ENCODE data around the gene FAM227B. TPM values are rescaled to one million over a fixed set of nuclear protein-coding genes. Genes with fewer than 3 reads are reported as not detected.
"Not testable (repeated sequence)": the region's sequence is repeated elsewhere in the genome, so short reads cannot be mapped to it uniquely, and the experiment has no call there.

FAM227B gene
- total RNA-seq, 1 experiment from 2014 or later = 7.1 TPM

DNA sequence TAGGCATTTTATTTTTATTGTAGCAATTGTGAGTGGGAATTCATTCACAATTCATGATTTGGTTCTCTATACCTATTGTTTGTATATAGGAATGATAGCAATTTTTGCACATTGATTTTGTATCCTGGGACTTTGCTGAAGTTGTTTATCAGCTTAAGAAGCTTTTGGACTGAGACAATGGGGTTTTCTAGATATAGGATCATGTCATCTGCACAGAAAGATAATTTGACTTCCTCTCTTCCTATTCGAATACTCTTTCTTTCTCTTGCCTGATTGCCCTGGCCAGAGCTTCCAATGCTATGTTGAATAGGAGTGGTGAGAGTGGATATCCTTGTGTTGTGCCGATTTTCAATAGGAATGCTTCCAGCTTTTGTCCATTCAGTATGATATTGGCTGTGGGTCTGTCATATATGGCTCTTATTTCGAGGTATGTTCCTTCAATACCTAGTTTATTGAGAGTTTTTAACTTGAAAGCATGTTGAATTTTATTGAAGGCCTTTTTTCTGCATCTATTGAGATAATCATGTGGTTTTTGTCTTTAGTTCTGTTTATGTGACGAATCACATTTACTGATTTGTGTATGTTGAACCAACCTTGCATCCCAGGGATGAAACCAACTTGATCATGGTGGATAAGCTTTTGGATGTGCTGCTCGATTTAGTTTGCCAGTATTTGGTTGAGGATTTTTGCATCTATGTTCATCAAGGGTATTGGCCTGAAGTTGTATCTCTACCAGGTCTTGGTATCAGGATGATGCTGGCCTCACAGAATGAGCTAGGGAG is 217.9 kb downstream of the FAM227B start:
- not testable (repeated sequence) for H3K27ac ChIP-seq; H3K9me3 ChIP-seq (replicated peaks); DNase-seq (ENCODE audit: low read depth in 1 of 2, low spot score in 2 of 2); H3K27me3 ChIP-seq (replicated peaks); H3K4me3 ChIP-seq; H3K36me3 ChIP-seq; H3K4me1 ChIP-seq (replicated peaks)

DNA sequence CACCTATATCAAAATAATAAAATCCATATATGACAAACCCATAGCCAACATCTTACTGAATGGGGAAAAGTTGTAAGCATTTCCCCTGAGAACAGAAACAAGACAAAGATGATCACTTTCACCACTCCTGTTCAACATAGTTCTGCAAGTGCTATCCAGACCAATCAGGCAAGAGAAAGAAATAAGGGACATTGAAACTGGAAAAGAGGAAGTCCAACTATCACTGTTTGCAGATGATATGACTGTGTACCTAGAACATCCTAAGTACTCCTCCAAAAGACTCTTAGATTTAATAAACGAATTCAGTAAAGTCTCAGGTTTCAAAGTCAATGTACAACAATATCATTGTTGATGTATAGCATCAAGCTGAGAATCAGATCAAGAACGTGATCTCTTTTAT is 233.1 kb downstream of the FAM227B start:
- no peaks in the 10 kb centered on the region for H3K27me3 ChIP-seq (replicated peaks)
- DNase-seq (ENCODE audit: low read depth in 1 of 2, low spot score in 2 of 2) = no peak
- H3K4me1 ChIP-seq (replicated peaks) = peaks cover 21% of the 10 kb centered on the region
- no peaks in the 10 kb centered on the region for H3K9me3 ChIP-seq (replicated peaks)
- no peak overlapping the region for H3K4me3 ChIP-seq
- no peak overlapping the region for H3K27ac ChIP-seq
- no peaks in the 10 kb centered on the region for H3K36me3 ChIP-seq

DNA sequence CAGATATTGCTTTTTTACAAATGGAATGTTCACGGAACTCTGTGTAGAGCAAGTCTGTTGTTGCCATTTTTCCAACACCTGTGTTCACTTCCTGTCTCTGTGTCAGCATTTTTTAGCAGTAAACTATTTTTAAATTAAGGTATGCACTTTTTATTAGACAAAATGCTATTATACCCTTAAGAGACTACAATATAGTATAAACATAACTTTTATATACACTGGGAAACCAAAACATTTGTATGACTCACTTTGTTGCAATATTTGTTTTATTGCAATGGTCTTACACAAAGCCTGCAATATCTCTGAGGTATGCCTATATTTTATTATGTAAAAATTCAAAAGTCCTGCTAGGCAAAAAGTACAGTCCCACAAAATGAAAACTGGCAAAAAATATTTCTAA is 237.4 kb downstream of the FAM227B start:
- Histone ChIP-seq H3K9me3 (replicated peaks) (no peaks in the 10 kb centered on the region), H3K36me3 (no peaks in the 10 kb centered on the region), H3K4me3 (no peak overlapping the region), H3K27ac (0 out of 2 replicates have a peak overlapping the region, but pooled peaks have one; percentile 8), H3K27me3 (replicated peaks) (no peaks in the 10 kb centered on the region), H3K4me1 (replicated peaks) (peaks cover 15% of the 10 kb centered on the region)
- peak in 1 of 2 experiments; percentile 47 for DNase-seq (ENCODE audit: low read depth in 1 of 2, low spot score in 2 of 2)

DNA sequence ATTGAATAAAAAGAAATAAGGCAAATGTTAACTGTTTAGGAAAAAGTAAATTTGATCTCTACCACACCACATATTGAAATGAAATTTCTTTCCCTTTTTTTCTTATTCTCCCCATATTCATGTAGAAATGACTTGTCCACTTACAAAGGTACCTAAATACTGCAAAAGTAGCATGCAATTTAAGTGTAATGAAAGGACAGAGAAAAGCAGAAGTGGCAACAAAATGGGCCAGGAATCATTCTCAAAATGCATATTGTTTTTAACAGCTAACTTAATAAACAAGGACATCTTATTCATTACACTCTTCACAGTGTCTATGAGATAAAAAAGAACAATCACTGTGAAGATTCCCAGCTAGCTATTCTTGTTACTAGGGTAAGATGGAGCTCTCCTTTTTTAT is 238.2 kb downstream of the FAM227B start:
- H3K4me1 ChIP-seq (replicated peaks) = peaks cover 11% of the 10 kb centered on the region
- DNase-seq (ENCODE audit: low read depth in 1 of 2, low spot score in 2 of 2) = no peak
- H3K4me3 ChIP-seq = no peak overlapping the region
- no peak overlapping the region for H3K27ac ChIP-seq
- H3K27me3 ChIP-seq (replicated peaks) = no peaks in the 10 kb centered on the region
- H3K9me3 ChIP-seq (replicated peaks) = no peaks in the 10 kb centered on the region
- H3K36me3 ChIP-seq = no peaks in the 10 kb centered on the region

DNA sequence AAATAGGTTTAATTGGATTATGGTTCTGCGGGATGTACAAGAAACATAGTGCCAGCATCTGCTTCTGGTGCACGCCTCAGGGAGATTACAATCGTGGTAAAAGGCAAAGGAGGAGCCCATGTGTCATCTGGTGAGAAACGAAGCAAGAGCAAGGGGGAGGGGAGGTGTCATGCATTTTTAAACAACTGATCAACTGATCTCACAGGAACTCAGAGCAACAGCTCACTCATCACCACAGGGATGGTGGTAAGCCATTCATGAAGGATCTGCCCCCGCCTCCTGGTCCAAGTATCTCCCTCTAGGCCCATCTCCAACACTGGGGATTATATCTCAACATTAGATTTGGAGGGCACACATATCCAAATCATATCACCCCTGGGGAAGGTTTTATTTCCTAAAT is 239.7 kb downstream of the FAM227B start:
- H3K4me3 ChIP-seq = no peak overlapping the region
- no peaks in the 10 kb centered on the region for H3K27me3 ChIP-seq (replicated peaks)
- no peaks in the 10 kb centered on the region for H3K9me3 ChIP-seq (replicated peaks)
- H3K36me3 ChIP-seq = no peaks in the 10 kb centered on the region
- H3K27ac ChIP-seq = no peak overlapping the region
- DNase-seq (ENCODE audit: low read depth in 1 of 2, low spot score in 2 of 2) = no peak
- peaks cover 11% of the 10 kb centered on the region for H3K4me1 ChIP-seq (replicated peaks)

DNA sequence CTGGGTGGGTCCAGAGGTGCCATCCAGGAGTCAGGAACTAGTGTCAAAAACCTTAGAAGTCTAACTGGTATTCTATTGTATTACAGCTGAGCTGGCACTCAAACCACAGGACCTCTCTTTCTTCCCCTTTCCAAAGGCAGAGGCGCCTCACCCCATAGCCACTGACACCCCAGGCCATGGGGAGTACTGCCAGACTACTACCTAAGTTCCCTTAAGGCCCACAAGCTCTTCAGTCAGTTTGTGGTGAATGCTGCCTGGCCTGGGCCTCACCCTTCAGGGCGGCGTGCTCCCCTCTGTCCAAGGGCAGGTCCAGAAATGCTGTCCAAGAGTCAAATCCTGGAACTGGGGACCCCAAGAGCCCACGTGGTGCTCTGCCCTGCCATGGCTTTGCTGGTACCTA is 240.6 kb downstream of the FAM227B start:
- no peak for DNase-seq (ENCODE audit: low read depth in 1 of 2, low spot score in 2 of 2)
- H3K27ac ChIP-seq = no peak overlapping the region
- H3K27me3 ChIP-seq (replicated peaks) = no peaks in the 10 kb centered on the region
- H3K4me1 ChIP-seq (replicated peaks) = peaks cover 11% of the 10 kb centered on the region
- H3K36me3 ChIP-seq = no peaks in the 10 kb centered on the region
- no peak overlapping the region for H3K4me3 ChIP-seq
- H3K9me3 ChIP-seq (replicated peaks) = no peaks in the 10 kb centered on the region

DNA sequence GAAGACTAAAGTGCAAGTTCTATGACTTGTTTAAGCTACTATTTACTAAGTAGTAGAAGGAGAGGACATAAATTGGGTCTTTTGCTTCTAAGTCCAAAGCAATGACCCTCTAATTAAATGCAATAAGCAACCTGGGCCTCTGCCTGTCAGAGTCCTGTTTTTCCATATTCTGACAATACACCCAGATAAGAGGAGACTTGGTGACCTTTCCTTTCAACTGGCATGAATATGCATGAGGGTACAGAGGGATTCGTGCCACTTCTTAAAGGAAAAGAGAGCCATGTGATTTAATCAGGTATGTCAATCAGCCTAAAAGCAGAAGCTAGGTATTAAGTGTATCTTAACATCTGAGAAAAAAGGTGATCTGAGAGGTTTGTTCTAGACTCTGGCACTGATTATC is 248.3 kb downstream of the FAM227B start:
- Histone ChIP-seq H3K9me3 (replicated peaks) (no peaks in the 10 kb centered on the region), H3K4me1 (replicated peaks) (no peaks in the 10 kb centered on the region), H3K4me3 (no peak overlapping the region), H3K27ac (no peak overlapping the region), H3K27me3 (replicated peaks) (no peaks in the 10 kb centered on the region), H3K36me3 (no peaks in the 10 kb centered on the region)
- no peak for DNase-seq (ENCODE audit: low read depth in 1 of 2, low spot score in 2 of 2)

DNA sequence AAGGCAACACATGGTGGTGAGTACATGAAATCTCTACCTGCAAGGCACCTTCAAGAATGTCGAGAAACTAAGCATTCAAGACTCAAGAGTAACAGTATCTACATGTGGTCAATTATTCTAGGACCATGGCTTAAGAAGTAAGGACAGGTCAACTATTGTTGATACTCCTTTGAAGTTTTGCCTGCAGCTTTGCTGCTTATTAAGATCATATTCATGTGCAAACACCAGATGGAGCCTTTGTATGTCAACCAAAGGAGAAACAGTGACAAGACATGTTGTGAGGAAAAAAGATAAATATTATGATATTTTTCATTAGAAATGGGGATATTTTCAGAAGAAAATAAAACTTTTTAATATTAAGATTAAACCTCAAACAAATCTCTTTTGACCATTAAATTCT is 249.8 kb downstream of the FAM227B start:
- no peaks in the 10 kb centered on the region for H3K36me3 ChIP-seq
- no peaks in the 10 kb centered on the region for H3K4me1 ChIP-seq (replicated peaks)
- no peak overlapping the region for H3K27ac ChIP-seq
- H3K9me3 ChIP-seq (replicated peaks) = no peaks in the 10 kb centered on the region
- no peaks in the 10 kb centered on the region for H3K27me3 ChIP-seq (replicated peaks)
- no peak for DNase-seq (ENCODE audit: low read depth in 1 of 2, low spot score in 2 of 2)
- H3K4me3 ChIP-seq = no peak overlapping the region

DNA sequence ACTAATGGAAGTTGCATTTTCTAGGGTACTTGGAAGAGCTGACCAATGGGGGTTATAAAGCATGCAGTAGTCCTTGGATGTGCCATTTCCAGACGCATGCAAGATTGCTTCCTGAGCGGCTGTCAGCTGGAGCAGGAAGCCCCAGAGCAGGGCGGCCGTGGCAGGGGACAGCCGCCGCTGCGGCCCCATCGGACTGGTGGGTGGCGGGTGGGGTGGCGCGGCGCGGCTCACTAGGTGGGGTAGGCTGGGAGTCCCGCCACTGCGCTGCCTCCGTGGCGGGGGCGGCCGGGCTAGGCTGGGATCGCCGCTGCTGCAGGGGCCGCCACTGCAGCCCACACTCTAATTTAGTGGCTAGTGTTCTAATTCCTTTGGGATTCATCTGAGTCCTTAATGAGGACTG is 254.1 kb downstream of the FAM227B start:
- Histone ChIP-seq H3K36me3 (no peaks in the 10 kb centered on the region), H3K9me3 (replicated peaks) (no peaks in the 10 kb centered on the region), H3K4me3 (no peak overlapping the region), H3K27ac (no peak overlapping the region), H3K4me1 (replicated peaks) (no peaks in the 10 kb centered on the region), H3K27me3 (replicated peaks) (no peaks in the 10 kb centered on the region)
- DNase-seq (ENCODE audit: low read depth in 1 of 2, low spot score in 2 of 2) = no peak

DNA sequence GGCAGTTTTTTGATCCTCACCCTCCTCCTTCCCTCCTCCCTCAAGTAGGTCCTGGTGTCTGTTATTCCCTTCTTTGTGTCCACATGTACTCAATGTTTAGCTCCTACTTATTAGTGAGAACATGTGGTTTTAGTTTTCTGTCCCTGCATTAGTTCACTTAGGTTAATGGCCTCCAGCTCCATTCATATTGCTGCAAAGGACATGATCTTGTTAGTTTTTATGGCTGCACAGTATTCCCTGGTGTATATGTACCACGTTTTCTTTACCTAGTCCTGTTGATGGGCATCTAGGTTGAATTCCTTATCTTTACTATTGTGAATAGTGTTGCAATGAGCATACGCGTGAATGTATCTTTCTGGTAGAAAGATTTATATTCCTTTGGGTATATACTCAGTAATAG is 259.2 kb downstream of the FAM227B start:
- Histone ChIP-seq H3K27me3 (replicated peaks) (no peaks in the 10 kb centered on the region), H3K36me3 (no peaks in the 10 kb centered on the region), H3K9me3 (replicated peaks) (no peaks in the 10 kb centered on the region), H3K4me1 (replicated peaks) (no peaks in the 10 kb centered on the region), H3K4me3 (no peak overlapping the region), H3K27ac (no peak overlapping the region)
- DNase-seq (ENCODE audit: low read depth in 1 of 2, low spot score in 2 of 2) = no peak

DNA sequence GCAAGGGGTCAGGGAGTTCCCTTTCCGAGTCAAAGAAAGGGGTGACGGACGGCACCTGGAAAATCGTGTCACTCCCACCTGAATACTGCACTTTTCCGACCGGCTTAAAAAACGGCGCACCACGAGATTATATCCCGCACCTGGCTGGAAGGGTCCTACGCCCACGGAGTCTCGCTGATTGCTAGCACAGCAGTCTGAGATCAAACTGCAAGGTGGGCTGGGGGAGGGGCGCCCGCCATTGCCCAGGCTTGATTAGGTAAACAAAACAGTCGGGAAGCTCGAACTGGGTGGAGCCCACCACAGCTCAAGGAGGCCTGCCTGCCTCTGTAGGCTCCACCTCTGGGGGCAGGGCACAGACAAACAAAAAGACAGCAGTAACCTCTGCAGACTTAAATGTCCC is 266.2 kb downstream of the FAM227B start:
- not testable (repeated sequence) for H3K4me3 ChIP-seq

DNA sequence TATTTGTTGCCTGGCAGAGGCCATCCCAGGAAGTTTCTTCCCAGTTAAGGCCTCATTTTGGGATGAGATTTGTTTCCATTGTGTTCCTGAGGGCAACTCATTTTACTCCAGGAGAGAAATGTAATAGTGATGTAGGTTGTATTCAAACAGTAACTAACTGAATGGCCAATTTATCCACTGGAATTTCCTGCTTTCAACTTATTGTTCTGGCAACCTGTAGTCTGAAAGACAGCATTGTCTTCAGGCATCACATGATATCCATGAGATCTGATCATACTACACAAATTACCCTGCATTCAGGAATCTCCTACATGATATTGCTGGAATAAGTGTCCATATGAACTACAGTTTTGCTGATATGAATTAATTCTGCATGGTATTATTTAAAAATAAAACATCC is 277.1 kb downstream of the FAM227B start:
- Histone ChIP-seq H3K4me3 (no peak overlapping the region), H3K27ac (no peak overlapping the region), H3K9me3 (replicated peaks) (no peaks in the 10 kb centered on the region), H3K27me3 (replicated peaks) (no peaks in the 10 kb centered on the region), H3K4me1 (replicated peaks) (no peaks in the 10 kb centered on the region; the same call in 1 of the 2 replicates), H3K36me3 (no peaks in the 10 kb centered on the region)
- DNase-seq (ENCODE audit: low read depth in 1 of 2, low spot score in 2 of 2) = no peak

More for the DNA sequence above, 266.2 kb downstream of the FAM227B start:
- not testable (repeated sequence) for DNase-seq (ENCODE audit: low read depth in 1 of 2, low spot score in 2 of 2); H3K9me3 ChIP-seq (replicated peaks); H3K27me3 ChIP-seq (replicated peaks); H3K27ac ChIP-seq; H3K4me1 ChIP-seq (replicated peaks); H3K36me3 ChIP-seq

DNA sequence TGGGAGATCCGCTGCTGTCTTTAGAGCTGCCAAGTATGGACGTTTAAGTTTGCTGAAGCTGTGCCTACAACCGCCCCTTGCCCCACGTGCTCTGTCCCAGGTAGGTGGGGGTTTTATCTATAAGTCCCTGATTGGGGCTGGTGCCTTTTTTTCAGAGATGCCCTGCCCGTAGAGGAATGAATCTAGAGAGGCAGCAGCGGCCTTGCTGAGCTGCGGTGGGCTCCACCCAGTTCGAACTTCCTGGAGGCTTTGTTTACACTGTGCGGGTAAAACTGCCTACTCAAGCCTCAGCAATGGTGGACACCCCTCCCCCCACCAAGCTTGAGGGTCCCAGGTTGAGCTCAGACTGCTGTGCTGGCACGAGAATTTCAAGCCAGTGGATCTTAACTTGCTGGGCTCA is 281.0 kb downstream of the FAM227B start:
- Histone ChIP-seq H3K27ac (no peak overlapping the region), H3K36me3 (no peaks in the 10 kb centered on the region), H3K9me3 (replicated peaks) (no peaks in the 10 kb centered on the region), H3K4me1 (replicated peaks) (no peaks in the 10 kb centered on the region; the same call in 1 of the 2 replicates), H3K27me3 (replicated peaks) (no peaks in the 10 kb centered on the region), H3K4me3 (no peak overlapping the region)
- no peak for DNase-seq (ENCODE audit: low read depth in 1 of 2, low spot score in 2 of 2)

DNA sequence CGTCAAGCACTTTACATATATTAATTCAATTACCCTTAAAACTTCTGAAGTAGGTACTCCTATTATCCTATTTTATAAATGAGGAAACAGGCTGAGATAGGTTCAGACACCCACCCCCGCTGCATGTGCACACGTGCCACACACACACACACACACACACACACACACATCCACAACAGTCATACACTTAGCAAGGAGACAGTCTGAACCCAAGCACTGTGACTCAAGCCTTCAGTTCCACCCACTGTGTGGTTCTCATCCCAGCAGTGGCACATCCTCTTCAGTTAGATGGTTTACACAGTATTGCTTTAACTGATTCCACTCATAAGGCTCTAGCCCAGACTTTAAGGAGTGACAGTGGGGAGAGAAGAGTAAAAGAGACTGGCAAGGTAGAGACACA is 288.7 kb downstream of the FAM227B start:
- Histone ChIP-seq H3K4me3 (no peak overlapping the region), H3K27me3 (replicated peaks) (no peaks in the 10 kb centered on the region), H3K9me3 (replicated peaks) (no peaks in the 10 kb centered on the region), H3K4me1 (replicated peaks) (no peaks in the 10 kb centered on the region), H3K36me3 (no peaks in the 10 kb centered on the region), H3K27ac (no peak overlapping the region)
- no peak for DNase-seq (ENCODE audit: low read depth in 1 of 2, low spot score in 2 of 2)

DNA sequence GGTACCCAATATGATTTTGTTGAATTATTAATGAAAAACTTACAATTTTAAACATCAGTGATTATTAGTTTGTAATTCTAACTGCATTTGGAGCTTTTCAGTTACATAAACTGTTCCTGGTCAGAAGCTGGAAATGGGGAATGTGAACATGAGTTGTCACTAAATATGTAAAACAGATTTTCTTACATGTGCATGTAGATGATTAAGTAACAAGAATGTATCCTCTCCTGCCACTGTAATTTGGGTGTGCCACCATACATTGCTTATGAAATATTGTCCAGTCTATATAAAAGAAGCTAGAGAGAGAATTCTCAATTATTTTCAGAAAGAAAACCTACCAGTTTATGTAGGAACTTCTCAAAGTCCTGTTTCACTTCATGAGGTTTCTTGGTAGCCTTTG is 289.2 kb downstream of the FAM227B start:
- H3K27ac ChIP-seq = no peak overlapping the region
- H3K9me3 ChIP-seq (replicated peaks) = no peaks in the 10 kb centered on the region
- no peaks in the 10 kb centered on the region for H3K27me3 ChIP-seq (replicated peaks)
- H3K4me3 ChIP-seq = no peak overlapping the region
- H3K4me1 ChIP-seq (replicated peaks) = no peaks in the 10 kb centered on the region
- no peaks in the 10 kb centered on the region for H3K36me3 ChIP-seq
- no peak for DNase-seq (ENCODE audit: low read depth in 1 of 2, low spot score in 2 of 2)

All from SJSA1 (cell line).